GM23338 (cell line): ENCODE measurements around the gene EIF1B. TPM values are rescaled to one million over a fixed set of nuclear protein-coding genes. Genes with fewer than 3 reads are reported as not detected.
"Not testable (repeated sequence)": the region's sequence is repeated elsewhere in the genome, so short reads cannot be mapped to it uniquely, and the experiment has no call there.

Source experiments
- ATAC-seq: fragments of 200-7000 bp; cut with Tn5 transposase; 3 replicates; pipeline ENCODE4 v1.9.1; 2020
- DNase-seq: peaks from one replicate; pipeline ENCODE4 v3.0.0-alpha.2; 2015; ENCODE audit warnings: low spot score
- H2AFZ ChIP-seq: fragments of 200-600 bp; sonication (generic); 2 replicates; pipeline ENCODE4 v1.8.0; 2016; ENCODE audit warnings: antibody characterized with exemption, mild to moderate bottlenecking, moderate library complexity
- H3F3A ChIP-seq: fragments of 200-600 bp; sonication (generic); replicated peaks from 2 replicates; pipeline ENCODE4 v1.8.0; 2017; ENCODE audit warnings: antibody characterized with exemption, mixed run types, low read depth
- H3K27ac ChIP-seq: fragments of 200-600 bp; sonication (generic); 2 replicates; pipeline ENCODE4 v1.6.1; 2016; ENCODE audit warnings: low read depth
- H3K27me3 ChIP-seq: fragments of 200-600 bp; sonication (generic); 2 replicates; pipeline ENCODE4 v1.8.0; 2016; ENCODE audit warnings: mild to moderate bottlenecking, mixed run types, moderate library complexity; ENCODE audit not compliant: insufficient read depth
- H3K36me3 ChIP-seq: fragments of 200-600 bp; sonication (generic); 2 replicates; pipeline ENCODE4 v1.8.0; 2016; ENCODE audit warnings: mild to moderate bottlenecking; ENCODE audit not compliant: insufficient read depth
- H3K4me1 ChIP-seq: fragments of 200-600 bp; sonication (generic); 2 replicates; pipeline ENCODE4 v1.8.0; 2016; ENCODE audit warnings: mild to moderate bottlenecking, moderate library complexity; ENCODE audit not compliant: insufficient read depth
- H3K4me2 ChIP-seq: fragments of 200-600 bp; sonication (generic); 2 replicates; pipeline ENCODE4 v1.7.1; 2017; ENCODE audit warnings: mixed run types
- H3K4me3 ChIP-seq: fragments of 200-600 bp; sonication (generic); 2 replicates; pipeline ENCODE4 v1.6.1; 2016; ENCODE audit warnings: mixed run types
- H3K79me2 ChIP-seq: fragments of 200-600 bp; sonication (generic); replicated peaks from 2 replicates; pipeline ENCODE4 v1.8.0; 2017; ENCODE audit warnings: mild to moderate bottlenecking; ENCODE audit not compliant: insufficient read depth
- H3K9me2 ChIP-seq: fragments of 200-600 bp; sonication (generic); 2 replicates; pipeline ENCODE4 v1.8.0; 2017; ENCODE audit not compliant: insufficient read depth
- H4K20me1 ChIP-seq: fragments of 200-600 bp; sonication (generic); replicated peaks from 2 replicates; pipeline ENCODE4 v1.8.0; 2017; ENCODE audit warnings: mild to moderate bottlenecking; ENCODE audit not compliant: insufficient read depth
- H3K27ac Mint-ChIP-seq: 2 replicates; pipeline ENCODE4 v1.8.0; 2020; ENCODE audit warnings: inconsistent platforms, mild to moderate bottlenecking, moderate library complexity, mixed read lengths
- H3K27me3 Mint-ChIP-seq: 3 replicates; pipeline ENCODE4 v1.8.0; 2022; ENCODE audit warnings: low read depth, mild to moderate bottlenecking, moderate library complexity, mixed read lengths, inconsistent platforms; ENCODE audit not compliant: insufficient read depth, poor library complexity
- H3K36me3 Mint-ChIP-seq: 3 replicates; pipeline ENCODE4 v1.8.0; 2021; ENCODE audit warnings: low read depth, mild to moderate bottlenecking, inconsistent platforms, moderate library complexity, mixed read lengths
- H3K4me1 Mint-ChIP-seq: 3 replicates; pipeline ENCODE4 v1.8.0; 2020; ENCODE audit warnings: mild to moderate bottlenecking, inconsistent platforms, mixed read lengths
- H3K4me3 Mint-ChIP-seq: 3 replicates; pipeline ENCODE4 v1.8.0; 2021; ENCODE audit warnings: moderate library complexity, mild to moderate bottlenecking, inconsistent platforms, mixed read lengths
- H3K9me3 Mint-ChIP-seq: 3 replicates; pipeline ENCODE4 v1.8.0; 2020; ENCODE audit warnings: moderate library complexity, mild to moderate bottlenecking, inconsistent platforms, mixed read lengths
- CTCF ChIP-seq, 2 experiments: fragments of 200-600 bp in 1 of 2; sonication (generic) in 1 of 2; conservative IDR thresholded peaks; 2 replicates each; pipeline versions ENCODE4 v1.5.1 to v1.6.1; 2016 to 2017; ENCODE audit warnings: antibody characterized with exemption in 2 of 2, low read depth in 2 of 2, mild to moderate bottlenecking in 2 of 2, moderate library complexity in 1 of 2
- EZH2 ChIP-seq: fragments of 200-600 bp; sonication (generic); IDR thresholded peaks from one replicate; pipeline ENCODE4 v1.8.0; 2017; ENCODE audit warnings: antibody characterized with exemption, mild to moderate bottlenecking, low read depth; ENCODE audit not compliant: unreplicated experiment
- JUNB ChIP-seq: IDR thresholded peaks from one replicate; pipeline ENCODE4 v1.6.1; 2016; ENCODE audit warnings: antibody characterized with exemption; ENCODE audit not compliant: unreplicated experiment
- NANOG ChIP-seq: IDR thresholded peaks from 2 replicates; pipeline ENCODE4 v1.6.1; 2016; ENCODE audit warnings: antibody characterized with exemption, borderline replicate concordance
- ZNF114 ChIP-seq: fragments of 250-450 bp; sonication (Bioruptor Pico); IDR thresholded peaks from 2 replicates; pipeline ENCODE4 v1.5.0; 2020; ENCODE audit warnings: mild to moderate bottlenecking, moderate library complexity
- ZNF331 ChIP-seq: fragments of 250-450 bp; sonication (Bioruptor Pico); IDR thresholded peaks from 2 replicates; pipeline ENCODE4 v1.5.0; 2020; ENCODE audit warnings: low read depth, mild to moderate bottlenecking, moderate library complexity
- polyA plus RNA-seq: library from polyadenylated mRNA; unstranded; fragments of >200 nt; fragmentation: Nextera tagmentation; extraction: Ambion mirVana; gene quantifications from 2 replicates; pipeline ENCODE4 v1.2.1, GENCODE V29; 2016
- total RNA-seq: library from RNA; depleted of rRNA; stranded (reverse); fragments of >200 nt; shearing (Covaris generic); gene quantifications from 2 replicates; pipeline ENCODE4 v1.2.3, GENCODE V29; 2014
- TF ChIP-seq, protein P1 (sequence below): fragments of 250-450 bp; sonication (Bioruptor Pico); IDR thresholded peaks from 2 replicates; pipeline ENCODE4 v1.5.0; 2020; ENCODE audit warnings: mild to moderate bottlenecking, moderate library complexity

EIF1B gene
- total and polyA plus RNA-seq, 2 experiments from 2014 or later, result 24.4 to 229 TPM

GRCh38 chr3:40281995-40282394 lies 27.5 kb upstream of the EIF1B start:
- Histone ChIP-seq H3K4me2 (no peak overlapping the region), H3K79me2 (no peaks in the 10 kb centered on the region), H2AFZ (no peak overlapping the region), H3K4me3 (no peak overlapping the region), H3K27ac (no peak overlapping the region), H3K9me2 (peaks cover 5% of the 10 kb centered on the region; the same call in 1 of the 2 replicates), H4K20me1 (no peaks in the 10 kb centered on the region), H3K36me3 (no peaks in the 10 kb centered on the region), H3F3A (no peaks in the 10 kb centered on the region), H3K27me3 (no peaks in the 10 kb centered on the region), H3K4me1 (no peaks in the 10 kb centered on the region)
- Mint-ChIP-seq H3K36me3 (no peaks in the 10 kb centered on the region), H3K27ac (no peak overlapping the region), H3K9me3 (no peaks in the 10 kb centered on the region; the same call in 2 of the 3 replicates), H3K4me3 (no peak overlapping the region), H3K4me1 (no peaks in the 10 kb centered on the region), H3K27me3 (no peaks in the 10 kb centered on the region)
- no peak for TF ChIP-seq ZNF114
- no peak for TF ChIP-seq EZH2
- ATAC-seq (no peak), DNase-seq (no peak)

DNA sequence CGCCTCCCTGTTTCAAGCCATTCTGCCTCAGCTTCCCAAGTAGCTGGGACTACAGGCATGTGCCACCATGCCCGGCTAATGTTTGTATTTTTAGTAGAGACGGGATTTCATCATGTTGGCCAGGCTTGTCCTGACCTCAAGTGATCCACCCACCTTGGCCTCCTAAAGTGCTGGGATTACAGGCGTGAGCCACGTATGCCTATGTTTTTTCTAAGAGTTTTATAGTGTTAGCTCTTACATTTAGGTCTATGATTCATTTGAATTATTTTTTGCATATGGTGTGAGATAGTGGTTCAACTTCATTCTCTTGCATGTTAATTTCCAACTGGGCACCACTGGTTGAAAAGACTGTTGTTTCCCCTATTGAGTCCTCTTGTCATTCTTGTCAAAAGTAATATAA lies 26.4 kb upstream of the EIF1B start:
- H3K9me3 Mint-ChIP-seq, result not testable (repeated sequence)

GRCh38 chr3:40287248-40287647 lies 22.3 kb upstream of the EIF1B start:
- no peaks in the 10 kb centered on the region for H3K79me2 ChIP-seq
- no peak overlapping the region for H3K27ac Mint-ChIP-seq
- no peaks in the 10 kb centered on the region for H3K4me1 Mint-ChIP-seq
- no peak overlapping the region for H3K4me2 ChIP-seq
- no peak overlapping the region for H3K27ac ChIP-seq
- H3K36me3 Mint-ChIP-seq, result peaks cover 18% of the 10 kb centered on the region
- H3K9me3 Mint-ChIP-seq, result peaks cover 10% of the 10 kb centered on the region
- H3K9me2 ChIP-seq, result no peaks in the 10 kb centered on the region
- no peak overlapping the region for H3K4me3 Mint-ChIP-seq
- ATAC-seq (no peak), DNase-seq (no peak)
- TF ChIP-seq CTCF (conservative IDR thresholded peaks at IDR 0.05; ENCODE audit: low read depth in 2 of 2), result no peak
- TF ChIP-seq ZNF114, result no peak
- no peak for TF ChIP-seq ZNF331 (CRISPR knock-in tag)
- TF ChIP-seq, protein P1, sequence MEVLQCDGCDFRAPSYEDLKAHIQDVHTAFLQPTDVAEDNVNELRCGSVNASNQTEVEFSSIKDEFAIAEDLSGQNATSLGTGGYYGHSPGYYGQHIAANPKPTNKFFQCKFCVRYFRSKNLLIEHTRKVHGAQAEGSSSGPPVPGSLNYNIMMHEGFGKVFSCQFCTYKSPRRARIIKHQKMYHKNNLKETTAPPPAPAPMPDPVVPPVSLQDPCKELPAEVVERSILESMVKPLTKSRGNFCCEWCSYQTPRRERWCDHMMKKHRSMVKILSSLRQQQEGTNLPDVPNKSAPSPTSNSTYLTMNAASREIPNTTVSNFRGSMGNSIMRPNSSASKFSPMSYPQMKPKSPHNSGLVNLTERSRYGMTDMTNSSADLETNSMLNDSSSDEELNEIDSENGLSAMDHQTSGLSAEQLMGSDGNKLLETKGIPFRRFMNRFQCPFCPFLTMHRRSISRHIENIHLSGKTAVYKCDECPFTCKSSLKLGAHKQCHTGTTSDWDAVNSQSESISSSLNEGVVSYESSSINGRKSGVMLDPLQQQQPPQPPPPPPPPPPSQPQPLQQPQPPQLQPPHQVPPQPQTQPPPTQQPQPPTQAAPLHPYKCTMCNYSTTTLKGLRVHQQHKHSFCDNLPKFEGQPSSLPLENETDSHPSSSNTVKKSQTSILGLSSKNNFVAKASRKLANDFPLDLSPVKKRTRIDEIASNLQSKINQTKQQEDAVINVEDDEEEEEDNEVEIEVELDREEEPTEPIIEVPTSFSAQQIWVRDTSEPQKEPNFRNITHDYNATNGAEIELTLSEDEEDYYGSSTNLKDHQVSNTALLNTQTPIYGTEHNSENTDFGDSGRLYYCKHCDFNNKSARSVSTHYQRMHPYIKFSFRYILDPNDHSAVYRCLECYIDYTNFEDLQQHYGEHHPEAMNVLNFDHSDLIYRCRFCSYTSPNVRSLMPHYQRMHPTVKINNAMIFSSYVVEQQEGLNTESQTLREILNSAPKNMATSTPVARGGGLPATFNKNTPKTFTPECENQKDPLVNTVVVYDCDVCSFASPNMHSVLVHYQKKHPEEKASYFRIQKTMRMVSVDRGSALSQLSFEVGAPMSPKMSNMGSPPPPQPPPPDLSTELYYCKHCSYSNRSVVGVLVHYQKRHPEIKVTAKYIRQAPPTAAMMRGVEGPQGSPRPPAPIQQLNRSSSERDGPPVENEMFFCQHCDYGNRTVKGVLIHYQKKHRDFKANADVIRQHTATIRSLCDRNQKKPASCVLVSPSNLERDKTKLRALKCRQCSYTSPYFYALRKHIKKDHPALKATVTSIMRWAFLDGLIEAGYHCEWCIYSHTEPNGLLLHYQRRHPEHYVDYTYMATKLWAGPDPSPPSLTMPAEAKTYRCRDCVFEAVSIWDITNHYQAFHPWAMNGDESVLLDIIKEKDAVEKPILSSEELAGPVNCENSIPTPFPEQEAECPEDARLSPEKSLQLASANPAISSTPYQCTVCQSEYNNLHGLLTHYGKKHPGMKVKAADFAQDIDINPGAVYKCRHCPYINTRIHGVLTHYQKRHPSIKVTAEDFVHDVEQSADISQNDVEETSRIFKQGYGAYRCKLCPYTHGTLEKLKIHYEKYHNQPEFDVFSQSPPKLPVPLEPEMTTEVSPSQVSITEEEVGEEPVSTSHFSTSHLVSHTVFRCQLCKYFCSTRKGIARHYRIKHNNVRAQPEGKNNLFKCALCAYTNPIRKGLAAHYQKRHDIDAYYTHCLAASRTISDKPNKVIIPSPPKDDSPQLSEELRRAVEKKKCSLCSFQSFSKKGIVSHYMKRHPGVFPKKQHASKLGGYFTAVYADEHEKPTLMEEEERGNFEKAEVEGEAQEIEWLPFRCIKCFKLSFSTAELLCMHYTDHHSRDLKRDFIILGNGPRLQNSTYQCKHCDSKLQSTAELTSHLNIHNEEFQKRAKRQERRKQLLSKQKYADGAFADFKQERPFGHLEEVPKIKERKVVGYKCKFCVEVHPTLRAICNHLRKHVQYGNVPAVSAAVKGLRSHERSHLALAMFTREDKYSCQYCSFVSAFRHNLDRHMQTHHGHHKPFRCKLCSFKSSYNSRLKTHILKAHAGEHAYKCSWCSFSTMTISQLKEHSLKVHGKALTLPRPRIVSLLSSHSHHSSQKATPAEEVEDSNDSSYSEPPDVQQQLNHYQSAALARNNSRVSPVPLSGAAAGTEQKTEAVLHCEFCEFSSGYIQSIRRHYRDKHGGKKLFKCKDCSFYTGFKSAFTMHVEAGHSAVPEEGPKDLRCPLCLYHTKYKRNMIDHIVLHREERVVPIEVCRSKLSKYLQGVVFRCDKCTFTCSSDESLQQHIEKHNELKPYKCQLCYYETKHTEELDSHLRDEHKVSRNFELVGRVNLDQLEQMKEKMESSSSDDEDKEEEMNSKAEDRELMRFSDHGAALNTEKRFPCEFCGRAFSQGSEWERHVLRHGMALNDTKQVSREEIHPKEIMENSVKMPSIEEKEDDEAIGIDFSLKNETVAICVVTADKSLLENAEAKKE (CRISPR knock-in tag), result no peak
- no peak for TF ChIP-seq JUNB
- no peak for TF ChIP-seq NANOG
- H3K27me3 Mint-ChIP-seq, result peaks cover 11% of the 10 kb centered on the region
- H3K27me3 ChIP-seq, result no peaks in the 10 kb centered on the region
- H3K4me1 ChIP-seq, result no peaks in the 10 kb centered on the region; the same call in 1 of the 2 replicates
- no peak overlapping the region for H3K4me3 ChIP-seq
- no peaks in the 10 kb centered on the region for H4K20me1 ChIP-seq
- H2AFZ ChIP-seq, result no peak overlapping the region
- no peaks in the 10 kb centered on the region for H3F3A ChIP-seq
- H3K36me3 ChIP-seq, result no peaks in the 10 kb centered on the region

More for the DNA sequence above, 26.4 kb upstream of the EIF1B start:
- H3K36me3 ChIP-seq, H3K27me3 Mint-ChIP-seq, H3K27me3 ChIP-seq, H3K4me1 Mint-ChIP-seq, H3F3A ChIP-seq, H3K27ac ChIP-seq, H4K20me1 ChIP-seq, H3K4me3 Mint-ChIP-seq, ATAC-seq, DNase-seq, H3K4me3 ChIP-seq, H3K27ac Mint-ChIP-seq, H3K79me2 ChIP-seq, H3K9me2 ChIP-seq, H3K36me3 Mint-ChIP-seq, H3K4me2 ChIP-seq, H3K4me1 ChIP-seq, H2AFZ ChIP-seq: not testable (repeated sequence)
